MCF 10A (cell line): ENCODE results near the gene SIGLEC6. TPM values are rescaled to one million over a fixed set of nuclear protein-coding genes. Genes with fewer than 3 reads are reported as not detected.

Experiments
- BruUV-seq: library from RNA; stranded (reverse); fragments of 400-500 nt; replicated peaks from 2 replicates; lab custom pipeline; 2021; lab: Mats Ljungman, UMichigan
- CTCF ChIA-PET: fragments of 300-600 bp; sonication (Branson Sonifier 250); formaldehyde crosslinking; extraction: SDS; loops from one replicate; lab custom pipeline; 2021; ENCODE audit warnings: antibody characterized with exemption, inconsistent platforms; lab: Yijun Ruan, JAX
- POLR2A ChIA-PET: fragments of 300-600, 350-650 bp; sonication (Branson Sonifier 250); formaldehyde crosslinking; extraction: SDS; loops from one replicate; lab custom pipeline; 2020; ENCODE audit warnings: antibody characterized with exemption, inconsistent platforms; lab: Yijun Ruan, JAX
- DNase-seq: peaks from one replicate; pipeline ENCODE4 v3.0.0-alpha.2; 2018; ENCODE audit not compliant: unreplicated experiment
- H3K27ac Mint-ChIP-seq: one replicate; pipeline ENCODE4 v1.8.0; 2022; ENCODE audit warnings: mild to moderate bottlenecking, low read depth, mixed read lengths; ENCODE audit not compliant: unreplicated experiment
- H3K27me3 Mint-ChIP-seq: one replicate; pipeline ENCODE4 v1.8.0; 2022; ENCODE audit warnings: mixed read lengths; ENCODE audit not compliant: insufficient read depth, unreplicated experiment
- H3K36me3 Mint-ChIP-seq: one replicate; pipeline ENCODE4 v1.8.0; 2022; ENCODE audit warnings: mild to moderate bottlenecking, moderate library complexity, mixed read lengths; ENCODE audit not compliant: insufficient read depth, unreplicated experiment
- H3K4me1 Mint-ChIP-seq: one replicate; pipeline ENCODE4 v1.8.0; 2022; ENCODE audit warnings: mixed read lengths; ENCODE audit not compliant: insufficient read depth, unreplicated experiment
- H3K4me3 Mint-ChIP-seq: one replicate; pipeline ENCODE4 v1.8.0; 2022; ENCODE audit warnings: mild to moderate bottlenecking, moderate library complexity, mixed read lengths; ENCODE audit not compliant: unreplicated experiment
- H3K9me3 Mint-ChIP-seq: one replicate; pipeline ENCODE4 v1.8.0; 2022; ENCODE audit warnings: mixed read lengths; ENCODE audit not compliant: unreplicated experiment
- CTCF ChIP-seq: fragments of 200-600 bp; IDR thresholded peaks from one replicate; pipeline ENCODE4 v1.8.0; 2022; ENCODE audit warnings: antibody characterized with exemption, mild to moderate bottlenecking; ENCODE audit not compliant: unreplicated experiment
- intact Hi-C: fragments of 100-400 bp; cut with micrococcal nuclease; formaldehyde crosslinking; loops from 2 replicates; pipeline ENCODE4 v1.14.1; 2022
- total RNA-seq: library from RNA; stranded (reverse); gene quantifications from 2 replicates; pipeline ENCODE4 v1.2.3, GENCODE V29; 2022

The SIGLEC6 gene
- total RNA-seq, 1 experiment from 2014 or later = not detected

GRCh38 chr19:51551673-51552432 lies 20.4 kb upstream of the SIGLEC6 start:
- no peaks in the 10 kb centered on the region for H3K36me3 Mint-ChIP-seq
- no peak overlapping the region for H3K4me3 Mint-ChIP-seq
- ChIA-PET CTCF (interaction anchor here (0.6 to 1.2 kb wide), 2 partner anchors 57 to 157 kb away, joined by 3 read pairs; no protein-coding TSS in a partner anchor), POLR2A (no interaction called here)
- peaks cover 20% of the 10 kb centered on the region for H3K9me3 Mint-ChIP-seq
- H3K4me1 Mint-ChIP-seq = no peaks in the 10 kb centered on the region
- intact Hi-C loops = no loop called here
- no peaks in the 10 kb centered on the region for H3K27me3 Mint-ChIP-seq
- no peak for DNase-seq
- TF ChIP-seq CTCF = no peak
- no peak overlapping the region for H3K27ac Mint-ChIP-seq
- no TSS peak for BruUV-seq

GRCh38 chr19:51550848-51551672 lies 19.6 kb upstream of the SIGLEC6 start:
- no peak for TF ChIP-seq CTCF
- Mint-ChIP-seq H3K4me1 (no peaks in the 10 kb centered on the region), H3K4me3 (no peak overlapping the region), H3K27me3 (no peaks in the 10 kb centered on the region), H3K27ac (no peak overlapping the region), H3K9me3 (peaks cover 20% of the 10 kb centered on the region), H3K36me3 (no peaks in the 10 kb centered on the region)
- CTCF ChIA-PET = interaction anchor here (0.6 to 1.2 kb wide), 2 partner anchors 58 to 156 kb away, joined by 3 read pairs; no protein-coding TSS in a partner anchor
- intact Hi-C loops = no loop called here
- POLR2A ChIA-PET = no interaction called here
- no TSS peak for BruUV-seq
- no peak for DNase-seq

- Mint-ChIP-seq H3K9me3 (peaks cover 20% of the 10 kb centered on the region), H3K27me3 (no peaks in the 10 kb centered on the region), H3K4me1 (no peaks in the 10 kb centered on the region), H3K27ac (no peak overlapping the region), H3K4me3 (no peak overlapping the region), H3K36me3 (no peaks in the 10 kb centered on the region)
- ChIA-PET POLR2A (no interaction called here), CTCF (no interaction called here)
- no peak for DNase-seq
- no TSS peak for BruUV-seq
- TF ChIP-seq CTCF = no peak
- intact Hi-C loops = no loop called here
These were observed 18.3 kb upstream of the SIGLEC6 start for GRCh38 chr19:51549533-51550324.
